GM06990 (cell line): ENCODE data around the gene SLC16A11.
A peak's percentile ranks its signal among the peaks of the same experiment; 100 is the strongest.

Source experiments
- DNase-seq: peaks from one replicate; pipeline ENCODE4 v3.0.0-alpha.2; 2011; ENCODE audit not compliant: insufficient read length; ENCODE audit errors: extremely low read depth
- H3K27me3 ChIP-seq: replicated peaks from 2 replicates; pipeline ENCODE4 v1.6.0; 2011; ENCODE audit warnings: low read length; ENCODE audit not compliant: control insufficient read depth, insufficient read depth
- H3K36me3 ChIP-seq: 2 replicates; pipeline ENCODE4 v1.5.1; 2011; ENCODE audit warnings: low read length; ENCODE audit not compliant: control insufficient read depth, insufficient read depth
- H3K4me3 ChIP-seq: replicated peaks from 2 replicates; pipeline ENCODE4 v1.5.1; 2011; ENCODE audit warnings: low read depth, mild to moderate bottlenecking, control low read depth, low read length
- TF ChIP-seq, protein P1 (sequence below): IDR thresholded peaks from 2 replicates; pipeline ENCODE4 v1.5.1; 2011; ENCODE audit warnings: low read length, control low read depth, mild to moderate bottlenecking, inconsistent platforms; ENCODE audit not compliant: insufficient read depth, poor library complexity, severe bottlenecking

Gene SLC16A11

DNA sequence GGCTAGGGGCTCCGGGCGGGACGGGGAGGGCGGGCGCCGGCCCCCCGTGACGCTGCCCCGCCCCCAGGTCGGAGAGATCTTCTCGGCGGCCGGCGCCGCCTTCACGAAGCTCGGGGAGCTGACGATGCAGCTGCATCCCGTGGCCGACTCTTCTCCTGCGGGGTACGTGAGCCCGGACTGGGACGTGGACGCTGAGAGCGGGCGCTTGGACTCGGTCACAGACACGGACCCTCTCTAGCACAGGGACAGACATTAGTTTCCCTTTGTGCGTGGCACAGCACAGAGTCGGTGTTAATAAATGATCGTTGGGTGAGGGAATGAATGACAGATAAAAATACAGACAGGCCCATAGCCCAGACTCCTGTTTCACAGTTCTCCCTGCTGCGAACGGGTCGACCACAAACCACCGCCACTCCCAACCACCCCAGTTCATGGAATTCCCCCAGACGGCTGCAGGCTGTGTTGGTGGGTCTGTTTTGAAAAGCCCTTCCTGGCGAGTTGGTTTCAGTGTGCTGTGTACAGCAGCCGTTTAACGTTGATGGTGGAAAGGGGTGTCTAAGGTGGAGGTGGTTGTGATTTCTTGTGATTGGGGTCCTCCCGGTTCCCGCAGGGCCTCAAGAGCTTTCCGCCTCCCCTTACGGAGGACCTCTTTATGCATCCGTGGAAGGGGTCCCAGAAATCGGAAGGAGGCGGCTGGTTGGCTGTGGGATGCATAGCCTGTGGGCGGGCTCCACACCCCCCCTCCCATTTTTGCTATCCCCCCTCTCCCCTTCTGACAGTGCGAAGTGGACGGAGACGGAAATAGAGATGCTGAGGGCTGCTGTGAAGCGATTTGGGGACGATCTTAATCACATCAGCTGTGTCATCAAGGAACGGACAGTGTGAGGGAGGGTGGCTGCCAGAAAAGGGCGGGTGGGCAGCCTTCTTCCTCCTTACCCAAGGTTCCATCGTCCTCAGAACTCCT lies 28.6 kb downstream of the SLC16A11 start:
- no peak for DNase-seq
- H3K27me3 ChIP-seq, result no peaks in the 10 kb centered on the region
- H3K4me3 ChIP-seq, result peak overlapping the region; percentile 95
- TF ChIP-seq, protein P1, sequence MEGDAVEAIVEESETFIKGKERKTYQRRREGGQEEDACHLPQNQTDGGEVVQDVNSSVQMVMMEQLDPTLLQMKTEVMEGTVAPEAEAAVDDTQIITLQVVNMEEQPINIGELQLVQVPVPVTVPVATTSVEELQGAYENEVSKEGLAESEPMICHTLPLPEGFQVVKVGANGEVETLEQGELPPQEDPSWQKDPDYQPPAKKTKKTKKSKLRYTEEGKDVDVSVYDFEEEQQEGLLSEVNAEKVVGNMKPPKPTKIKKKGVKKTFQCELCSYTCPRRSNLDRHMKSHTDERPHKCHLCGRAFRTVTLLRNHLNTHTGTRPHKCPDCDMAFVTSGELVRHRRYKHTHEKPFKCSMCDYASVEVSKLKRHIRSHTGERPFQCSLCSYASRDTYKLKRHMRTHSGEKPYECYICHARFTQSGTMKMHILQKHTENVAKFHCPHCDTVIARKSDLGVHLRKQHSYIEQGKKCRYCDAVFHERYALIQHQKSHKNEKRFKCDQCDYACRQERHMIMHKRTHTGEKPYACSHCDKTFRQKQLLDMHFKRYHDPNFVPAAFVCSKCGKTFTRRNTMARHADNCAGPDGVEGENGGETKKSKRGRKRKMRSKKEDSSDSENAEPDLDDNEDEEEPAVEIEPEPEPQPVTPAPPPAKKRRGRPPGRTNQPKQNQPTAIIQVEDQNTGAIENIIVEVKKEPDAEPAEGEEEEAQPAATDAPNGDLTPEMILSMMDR, result no peak
- H3K36me3 ChIP-seq, result peaks cover 6% of the 10 kb centered on the region

DNA sequence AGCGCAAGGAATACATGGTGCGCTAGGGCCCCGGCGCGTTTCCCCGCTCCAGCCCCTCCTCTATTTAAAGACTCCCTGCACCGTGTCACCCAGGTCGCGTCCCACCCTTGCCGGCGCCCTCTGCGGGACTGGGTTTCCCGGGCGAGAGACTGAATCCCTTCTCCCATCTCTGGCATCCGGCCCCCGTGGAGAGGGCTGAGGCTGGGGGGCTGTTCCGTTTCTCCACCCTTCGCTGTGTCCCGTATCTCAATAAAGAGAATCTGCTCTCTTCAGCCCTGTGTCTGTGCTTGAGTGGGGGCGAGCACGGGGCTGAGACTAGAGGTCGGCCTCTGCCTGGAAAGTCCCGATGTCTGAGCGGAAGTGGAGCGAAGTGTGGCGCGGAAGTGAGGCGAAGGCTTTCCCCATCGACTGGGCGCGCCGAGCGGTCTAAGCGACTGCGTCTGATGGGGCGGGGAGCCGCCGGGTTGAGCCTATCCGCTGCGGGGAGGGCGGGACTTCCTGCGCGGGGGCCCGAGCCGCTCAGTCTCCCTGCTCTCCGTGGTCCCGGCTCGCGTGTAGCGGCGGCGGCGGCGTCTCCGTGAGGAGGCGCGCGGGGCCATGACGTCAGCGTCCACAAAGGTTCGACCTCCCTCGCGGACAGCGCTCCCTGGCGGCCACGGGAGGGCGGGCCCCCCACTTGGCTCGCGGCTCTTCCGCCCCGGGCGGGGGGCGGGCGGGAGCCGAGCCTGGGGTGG lies 29.5 kb downstream of the SLC16A11 start:
- peaks cover 6% of the 10 kb centered on the region for H3K36me3 ChIP-seq
- TF ChIP-seq, protein P1, result peak; percentile 47
- no peaks in the 10 kb centered on the region for H3K27me3 ChIP-seq
- DNase-seq, result peak; percentile 98
- H3K4me3 ChIP-seq, result peak overlapping the region; percentile 95

DNA sequence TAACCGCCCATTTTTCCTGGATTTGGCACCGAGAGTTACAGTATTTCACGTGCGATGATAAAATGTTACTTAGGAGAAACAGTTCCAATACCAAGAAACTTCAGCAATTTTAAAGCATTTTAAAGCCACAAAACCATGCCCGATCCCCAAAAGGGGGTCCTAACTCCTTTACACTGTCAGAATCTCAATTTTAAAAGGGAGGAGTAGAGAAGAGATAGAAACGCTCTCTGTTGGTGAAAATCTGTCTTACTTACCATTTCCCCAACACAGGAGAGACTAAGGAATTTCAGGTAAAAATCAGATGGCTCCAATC lies 32.0 kb downstream of the SLC16A11 start:
- Histone ChIP-seq H3K4me3 (peak overlapping the region; percentile 95), H3K27me3 (no peaks in the 10 kb centered on the region), H3K36me3 (peaks cover 2% of the 10 kb centered on the region)
- no peak for DNase-seq
- TF ChIP-seq, protein P1, result no peak

DNA sequence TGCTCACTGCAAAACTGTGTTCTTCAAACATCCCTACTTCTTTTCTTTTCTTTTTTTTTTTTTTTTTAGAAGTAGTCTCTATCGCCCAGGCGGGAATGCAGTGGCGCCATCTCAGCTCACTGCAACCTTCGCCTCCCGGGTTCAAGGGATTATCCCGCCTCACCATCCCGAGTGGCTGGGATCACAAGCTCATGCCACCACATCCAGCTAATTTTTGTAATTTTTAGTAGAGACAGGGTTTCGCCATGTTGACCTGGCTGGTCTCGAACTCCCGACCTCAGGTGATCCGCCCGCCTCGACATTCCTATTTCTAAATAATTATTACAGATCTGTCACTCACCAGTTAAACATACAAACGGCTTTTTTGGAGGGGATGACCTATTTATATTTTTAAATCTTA lies 32.5 kb downstream of the SLC16A11 start:
- TF ChIP-seq, protein P1, result no peak

DNA sequence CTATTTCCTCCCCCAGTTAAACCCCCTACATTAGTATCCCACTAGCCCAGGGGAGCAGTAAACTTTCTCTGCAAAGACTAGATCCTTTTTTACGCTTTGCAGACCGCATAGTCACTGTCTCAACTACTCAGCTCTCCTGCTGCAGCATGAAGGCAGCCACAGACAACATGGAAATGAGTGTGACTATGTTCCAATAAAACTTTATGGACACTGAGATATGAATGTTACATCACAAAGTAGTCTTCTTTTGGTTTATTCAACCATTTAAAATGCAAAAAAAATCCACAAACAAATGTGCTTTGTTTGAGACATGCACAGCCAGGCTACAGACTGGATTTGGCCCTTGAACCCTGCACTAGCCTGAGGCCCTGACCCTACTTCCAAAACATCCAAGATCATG lies 33.4 kb downstream of the SLC16A11 start:
- DNase-seq, result no peak
- Histone ChIP-seq H3K27me3 (no peaks in the 10 kb centered on the region), H3K36me3 (no peaks in the 10 kb centered on the region; the same call in 1 of the 2 replicates), H3K4me3 (peak overlapping the region; percentile 95; the same call in 1 of the 2 replicates)
- TF ChIP-seq, protein P1, result no peak

More for the DNA sequence above, 32.5 kb downstream of the SLC16A11 start:
- Histone ChIP-seq H3K27me3 (no peaks in the 10 kb centered on the region), H3K36me3 (no peaks in the 10 kb centered on the region; the same call in 1 of the 2 replicates), H3K4me3 (peak overlapping the region; percentile 95)
- no peak for DNase-seq
